ENCODE measurements around the gene YPEL5.

Gene YPEL5

GRCh38 chr2:30181176-30181575 is 34.4 kb downstream of the YPEL5 start:
- H3K4me3 ChIP-seq (ENCODE audit: low read length), result no peak overlapping the region
- no peak for DNase-seq (ENCODE audit: low read depth)
- TF ChIP-seq, protein P1, sequence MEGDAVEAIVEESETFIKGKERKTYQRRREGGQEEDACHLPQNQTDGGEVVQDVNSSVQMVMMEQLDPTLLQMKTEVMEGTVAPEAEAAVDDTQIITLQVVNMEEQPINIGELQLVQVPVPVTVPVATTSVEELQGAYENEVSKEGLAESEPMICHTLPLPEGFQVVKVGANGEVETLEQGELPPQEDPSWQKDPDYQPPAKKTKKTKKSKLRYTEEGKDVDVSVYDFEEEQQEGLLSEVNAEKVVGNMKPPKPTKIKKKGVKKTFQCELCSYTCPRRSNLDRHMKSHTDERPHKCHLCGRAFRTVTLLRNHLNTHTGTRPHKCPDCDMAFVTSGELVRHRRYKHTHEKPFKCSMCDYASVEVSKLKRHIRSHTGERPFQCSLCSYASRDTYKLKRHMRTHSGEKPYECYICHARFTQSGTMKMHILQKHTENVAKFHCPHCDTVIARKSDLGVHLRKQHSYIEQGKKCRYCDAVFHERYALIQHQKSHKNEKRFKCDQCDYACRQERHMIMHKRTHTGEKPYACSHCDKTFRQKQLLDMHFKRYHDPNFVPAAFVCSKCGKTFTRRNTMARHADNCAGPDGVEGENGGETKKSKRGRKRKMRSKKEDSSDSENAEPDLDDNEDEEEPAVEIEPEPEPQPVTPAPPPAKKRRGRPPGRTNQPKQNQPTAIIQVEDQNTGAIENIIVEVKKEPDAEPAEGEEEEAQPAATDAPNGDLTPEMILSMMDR (conservative IDR thresholded peaks at IDR 0.05; ENCODE audit: low read length), result no peak

GRCh38 chr2:30184035-30184434 is 37.2 kb downstream of the YPEL5 start:
- no peak overlapping the region for H3K4me3 ChIP-seq (ENCODE audit: low read length)
- no peak for DNase-seq (ENCODE audit: low read depth)
- TF ChIP-seq, protein P1 (conservative IDR thresholded peaks at IDR 0.05; ENCODE audit: low read length), result no peak

DNA sequence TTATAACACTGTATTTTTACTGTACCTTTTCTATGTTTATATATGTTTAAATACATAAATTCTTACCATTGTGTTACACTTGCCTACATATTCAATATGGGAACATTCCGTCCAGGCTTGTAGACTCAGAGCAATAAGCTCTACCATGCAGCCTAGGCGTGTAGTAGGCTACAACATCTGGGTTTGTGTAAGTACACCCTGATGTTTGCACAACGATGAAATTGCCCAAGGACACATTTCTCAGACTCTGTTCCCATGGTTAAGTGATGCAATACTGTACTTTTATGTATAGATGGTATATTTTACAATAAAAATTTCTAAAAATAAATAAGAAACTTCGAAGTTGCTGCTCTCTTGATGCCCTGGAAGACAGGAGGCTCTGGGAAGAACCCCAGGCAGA is 38.4 kb downstream of the YPEL5 start:
- TF ChIP-seq, protein P1 (conservative IDR thresholded peaks at IDR 0.05; ENCODE audit: low read length), result no peak
- no peak overlapping the region for H3K4me3 ChIP-seq (ENCODE audit: low read length)
- DNase-seq (ENCODE audit: low read depth), result peak; percentile 74

- no peak overlapping the region for H3K4me3 ChIP-seq (ENCODE audit: low read length)
- TF ChIP-seq, protein P1 (conservative IDR thresholded peaks at IDR 0.05; ENCODE audit: low read length), result no peak
- DNase-seq (ENCODE audit: low read depth), result no peak
Measured at GRCh38 chr2:30188292-30188691, 41.5 kb downstream of the YPEL5 start.

DNA sequence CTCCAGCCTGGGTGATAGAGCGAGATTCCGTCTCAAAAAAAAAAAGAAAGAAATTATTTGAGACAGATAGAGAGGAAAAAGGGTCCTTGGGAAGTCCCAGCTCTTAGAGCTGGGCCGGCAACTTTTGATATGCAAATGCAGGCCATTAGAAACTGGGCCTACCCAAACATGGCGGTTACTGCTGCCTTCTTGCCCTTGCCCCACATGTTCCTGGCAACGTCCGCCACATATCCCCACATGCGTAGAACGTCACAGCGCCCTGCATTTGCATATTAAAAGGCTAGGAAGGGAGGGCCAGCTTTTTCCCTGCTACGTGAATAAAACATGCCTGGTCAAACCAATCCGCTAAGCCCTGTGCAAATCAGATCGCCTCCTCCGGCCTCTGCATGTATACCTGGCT is 43.8 kb downstream of the YPEL5 start:
- no peak overlapping the region for H3K4me3 ChIP-seq (ENCODE audit: low read length)
- DNase-seq (ENCODE audit: low read depth), result no peak
- TF ChIP-seq, protein P1 (conservative IDR thresholded peaks at IDR 0.05; ENCODE audit: low read length), result no peak

DNA sequence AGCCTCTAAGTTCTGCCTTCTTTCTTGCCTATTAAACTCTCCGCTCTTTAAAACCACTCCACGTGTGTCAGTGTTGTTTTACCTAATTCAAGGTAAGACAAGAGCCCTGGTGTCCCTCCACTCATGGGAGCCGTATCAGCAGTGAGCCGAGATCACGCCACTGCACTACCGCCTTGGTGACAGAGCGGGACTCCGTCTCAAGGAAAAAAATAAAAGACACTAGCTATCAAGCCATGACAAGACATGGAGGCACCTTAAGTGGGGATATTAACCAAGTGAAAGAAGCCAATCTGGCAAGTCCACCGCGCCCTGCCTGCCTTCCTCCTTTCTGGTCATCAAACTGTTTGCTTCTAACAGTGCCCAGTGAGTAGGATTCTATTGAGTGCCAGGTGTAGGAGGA is 44.3 kb downstream of the YPEL5 start:
- TF ChIP-seq, protein P1 (conservative IDR thresholded peaks at IDR 0.05; ENCODE audit: low read length), result no peak
- H3K4me3 ChIP-seq (ENCODE audit: low read length), result no peak overlapping the region
- DNase-seq (ENCODE audit: low read depth), result no peak

DNA sequence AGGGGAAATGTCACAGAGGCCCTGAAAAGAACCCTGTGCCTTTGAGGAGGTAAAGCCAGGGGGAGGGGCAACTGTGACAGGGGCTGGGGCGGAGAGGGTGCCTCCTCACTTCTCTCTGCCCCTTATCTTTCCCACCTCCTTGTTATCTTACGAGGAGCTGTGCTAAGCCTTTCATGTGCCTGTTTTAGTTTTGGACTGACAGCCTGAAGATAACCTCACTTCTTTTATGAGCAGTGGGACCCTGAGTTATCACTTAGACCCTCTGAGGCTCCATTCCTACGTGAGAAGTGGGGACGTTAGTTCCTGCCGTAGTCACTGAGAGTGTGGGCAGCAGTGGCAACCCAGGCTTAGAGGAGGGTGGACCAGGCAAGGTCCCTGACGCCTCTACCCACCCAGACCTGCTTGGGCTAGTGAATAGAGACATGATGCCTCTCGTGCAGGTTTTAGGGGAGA is 45.0 kb downstream of the YPEL5 start:
- TF ChIP-seq, protein P1 (conservative IDR thresholded peaks at IDR 0.05; ENCODE audit: low read length), result no peak
- H3K4me3 ChIP-seq (ENCODE audit: low read length), result no peak overlapping the region
- DNase-seq (ENCODE audit: low read depth), result no peak
